Keratinocyte (primary cell): ENCODE results near the gene CCNY. TPM values are rescaled to one million over a fixed set of nuclear protein-coding genes. Genes with fewer than 3 reads are reported as not detected.

Experiments used
- DNase-seq: peaks from one replicate; pipeline ENCODE4 v3.0.0-alpha.2; 2011; ENCODE audit warnings: low read depth, missing footprints, low spot score
- FAIRE-seq: peaks from 2 replicates; lab custom pipeline; 2011; peaks lifted over from hg19 to GRCh38; lab: Jason Lieb, UNC
- H2AFZ ChIP-seq: 2 replicates; pipeline ENCODE4 v1.6.0; 2012; ENCODE audit warnings: low read length, control low read depth, inconsistent platforms; ENCODE audit not compliant: control insufficient read depth
- H3K27ac ChIP-seq: 2 replicates; pipeline ENCODE4 v1.5.1; 2011; ENCODE audit warnings: low read length; ENCODE audit not compliant: control insufficient read depth, insufficient read depth
- H3K27me3 ChIP-seq: 3 replicates; pipeline ENCODE4 v1.6.0; 2011; ENCODE audit warnings: low read length; ENCODE audit not compliant: control insufficient read depth, insufficient read depth; ENCODE audit errors: extremely low read depth
- H3K36me3 ChIP-seq, 2 experiments: 2 replicates in 1 of 2; 3 replicates in 1 of 2; pipeline ENCODE4 v1.5.1; 2011; ENCODE audit warnings: low read length in 2 of 2, mild to moderate bottlenecking in 1 of 2; ENCODE audit not compliant: control insufficient read depth in 2 of 2, insufficient read depth in 2 of 2; ENCODE audit errors: extremely low read depth in 1 of 2
- H3K4me1 ChIP-seq: 3 replicates; pipeline ENCODE4 v1.5.1; 2011; ENCODE audit warnings: low read length; ENCODE audit not compliant: control insufficient read depth, insufficient read depth; ENCODE audit errors: extremely low read depth
- H3K4me2 ChIP-seq: 3 replicates; pipeline ENCODE4 v1.6.0; 2011; ENCODE audit warnings: low read depth, low read length; ENCODE audit not compliant: control insufficient read depth, insufficient read depth; ENCODE audit errors: extremely low read depth
- H3K4me3 ChIP-seq, 3 experiments: fragments of 200-600 bp in 1 of 3; sonication (generic) in 1 of 3; 2 replicates in 2 of 3; 3 replicates in 1 of 3; pipeline ENCODE4 v1.5.1; 2011 to 2016; ENCODE audit warnings: low read length in 3 of 3, mild to moderate bottlenecking in 3 of 3, control low read depth in 2 of 3, inconsistent platforms in 1 of 3, low read depth in 1 of 3, mixed read lengths in 1 of 3, mixed run types in 1 of 3, moderate library complexity in 1 of 3; ENCODE audit not compliant: control insufficient read depth in 2 of 3, insufficient read depth in 2 of 3; ENCODE audit errors: extremely low read depth in 1 of 3
- H3K79me2 ChIP-seq: 2 replicates; pipeline ENCODE4 v1.6.0; 2012; ENCODE audit warnings: low read length; ENCODE audit not compliant: control insufficient read depth, insufficient read depth
- H3K9ac ChIP-seq: 3 replicates; pipeline ENCODE4 v1.6.0; 2011; ENCODE audit warnings: low read length; ENCODE audit not compliant: control insufficient read depth, insufficient read depth; ENCODE audit errors: extremely low read depth
- H3K9me1 ChIP-seq: 3 replicates; pipeline ENCODE4 v1.6.0; 2011; ENCODE audit warnings: low read length; ENCODE audit not compliant: control insufficient read depth, insufficient read depth; ENCODE audit errors: extremely low read depth
- H3K9me3 ChIP-seq: 2 replicates; pipeline ENCODE4 v1.5.1; 2012; ENCODE audit warnings: low read depth, low read length; ENCODE audit not compliant: control insufficient read depth
- H4K20me1 ChIP-seq: 3 replicates; pipeline ENCODE4 v1.6.0; 2011; ENCODE audit warnings: low read length; ENCODE audit not compliant: control insufficient read depth, insufficient read depth; ENCODE audit errors: extremely low read depth
- CTCF ChIP-seq, 3 experiments: IDR thresholded peaks in 1 of 3; conservative IDR thresholded peaks in 1 of 3; optimal IDR thresholded peaks in 1 of 3; 2 replicates in 2 of 3; 3 replicates in 1 of 3; pipeline versions ENCODE3 to v1.5.1; 2011; ENCODE audit warnings: low read length in 3 of 3, mild to moderate bottlenecking in 3 of 3, moderate library complexity in 2 of 3, control low read depth in 1 of 3, inconsistent platforms in 1 of 3; ENCODE audit not compliant: insufficient read depth in 2 of 3; ENCODE audit errors: extremely low read depth in 1 of 3
- EZH2 ChIP-seq: IDR thresholded peaks from one replicate; pipeline ENCODE4 v1.6.1; 2012; ENCODE audit warnings: inconsistent platforms, mild to moderate bottlenecking, low read length, moderate library complexity
- dilution Hi-C: fragments of 300-500 bp; cut with MboI; formaldehyde crosslinking; loops from one replicate; pipeline ENCODE4 v1.7.0; 2020; ENCODE audit warnings: low sequenced_read_pairs; ENCODE audit not compliant: extremely low pct_ligation_motif_present
- polyA plus RNA-seq, 5 experiments: library from polyadenylated mRNA; depleted of rRNA in 3 of 5; stranded (reverse) in 3 of 5; stranded (forward) in 1 of 5; unstranded in 1 of 5; fragments of >200 nt; gene quantifications; 1 replicate in 1 of 5; 2 replicates in 3 of 5; 3 replicates in 1 of 5; pipeline versions ENCODE4 v1.2.1 to v1.2.3, GENCODE V29; 2011 to 2012; ENCODE audit warnings: missing spikeins in 2 of 5, low read depth in 1 of 5, low replicate concordance in 1 of 5

CCNY gene
- polyA plus RNA-seq, 1 donor (not counting 4 experiments of a cell fraction or from before 2014, with no cell fraction given): 58.9 TPM

- peaks cover 19% of the 10 kb centered on the region for H3K4me1 ChIP-seq
- no peaks in the 10 kb centered on the region for H3K36me3 ChIP-seq
- H3K79me2 ChIP-seq: peaks cover 93% of the 10 kb centered on the region
- DNase-seq: no peak
- H3K9me3 ChIP-seq: no peaks in the 10 kb centered on the region
- no peak overlapping the region for H3K9ac ChIP-seq
- FAIRE-seq: no peak
- no peak overlapping the region for H3K4me2 ChIP-seq
- dilution Hi-C loops: no loop called here
- H2AFZ ChIP-seq: no peak overlapping the region
- no peak for TF ChIP-seq CTCF (optimal IDR thresholded peaks at IDR 0.05 in 1 of 3, IDR thresholded peaks at IDR 0.05 in 1 of 3, conservative IDR thresholded peaks at IDR 0.05 in 1 of 3; ENCODE audit: extremely low read depth in 1 of 3, insufficient read depth in 2 of 3, low read length in 3 of 3)
- no peak for TF ChIP-seq EZH2
- H4K20me1 ChIP-seq: peaks cover 23% of the 10 kb centered on the region
- no peak overlapping the region for H3K27ac ChIP-seq
- H3K27me3 ChIP-seq: no peaks in the 10 kb centered on the region
- H3K9me1 ChIP-seq: no peaks in the 10 kb centered on the region
- H3K4me3 ChIP-seq: no peak overlapping the region
Measured at GRCh38 chr10:35375091-35375765, 38.9 kb downstream of the CCNY start.

GRCh38 chr10:35377050-35377728 is 40.9 kb downstream of the CCNY start:
- peaks cover 18% of the 10 kb centered on the region for H4K20me1 ChIP-seq
- H3K27ac ChIP-seq: no peak overlapping the region
- TF ChIP-seq EZH2 (no peak), CTCF (optimal IDR thresholded peaks at IDR 0.05 in 1 of 3, IDR thresholded peaks at IDR 0.05 in 1 of 3, conservative IDR thresholded peaks at IDR 0.05 in 1 of 3; ENCODE audit: extremely low read depth in 1 of 3, insufficient read depth in 2 of 3, low read length in 3 of 3) (no peak)
- no peaks in the 10 kb centered on the region for H3K36me3 ChIP-seq
- no peak overlapping the region for H3K9ac ChIP-seq
- H3K4me2 ChIP-seq: no peak overlapping the region
- H3K9me3 ChIP-seq: no peaks in the 10 kb centered on the region
- no peak for FAIRE-seq
- H3K9me1 ChIP-seq: no peaks in the 10 kb centered on the region
- no peak overlapping the region for H3K4me3 ChIP-seq
- H3K27me3 ChIP-seq: no peaks in the 10 kb centered on the region
- H2AFZ ChIP-seq: no peak overlapping the region
- H3K4me1 ChIP-seq: peaks cover 10% of the 10 kb centered on the region
- dilution Hi-C loops: no loop called here
- H3K79me2 ChIP-seq: peaks cover 90% of the 10 kb centered on the region
- DNase-seq: no peak
